ENCODE measurements around the gene TEX14.

Gene TEX14

GRCh38 chr17:58534331-58534730 is 157.5 kb downstream of the TEX14 start:
- DNase-seq, result no peak
- peaks cover 4% of the 10 kb centered on the region for H3K4me1 Mint-ChIP-seq
- no peak overlapping the region for H3K4me3 Mint-ChIP-seq
- H3K27ac Mint-ChIP-seq, result no peak overlapping the region
- CTCF ChIA-PET, result interaction anchor here (0.6 to 1.0 kb wide), 2 partner anchors 9 to 1176 kb away, joined by 3 read pairs; a partner anchor contains a TSS
- H3K9me3 Mint-ChIP-seq, result no peaks in the 10 kb centered on the region
- no peaks in the 10 kb centered on the region for H3K36me3 Mint-ChIP-seq
- peaks cover 89% of the 10 kb centered on the region for H3K27me3 Mint-ChIP-seq

DNA sequence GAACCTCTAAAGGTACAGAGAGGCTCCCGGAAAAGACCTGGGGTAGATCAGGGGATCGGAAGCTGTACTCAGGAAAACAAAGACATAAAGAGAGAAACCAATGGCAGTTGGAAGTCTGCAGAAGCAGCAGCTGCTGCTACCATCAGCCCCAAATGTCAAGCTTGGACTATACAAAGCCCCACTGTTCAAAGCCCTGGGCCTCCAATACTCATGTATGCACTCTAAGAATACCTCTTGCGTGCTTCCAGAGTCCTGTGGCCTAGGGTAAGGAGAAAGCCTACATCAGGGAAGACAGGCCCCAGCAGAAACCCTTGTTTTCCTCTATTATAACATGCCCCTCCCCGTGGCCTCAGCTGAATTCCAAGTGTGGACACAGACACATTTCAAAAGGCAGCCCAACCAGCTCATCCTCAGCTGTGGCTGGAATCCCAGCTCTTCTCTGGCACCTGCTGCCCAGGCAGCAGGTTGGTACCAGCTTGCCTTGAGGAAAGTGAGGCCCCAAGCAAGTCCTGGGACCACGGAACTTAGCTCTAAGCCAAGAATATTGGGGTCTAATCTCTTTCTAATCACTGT is 158.1 kb downstream of the TEX14 start:
- H3K27me3 Mint-ChIP-seq, result peaks cover 89% of the 10 kb centered on the region
- H3K4me1 Mint-ChIP-seq, result peaks cover 4% of the 10 kb centered on the region
- CTCF ChIA-PET, result interaction anchor here (1.0 kb wide), 1 partner anchor 10 kb away, joined by 3 read pairs; a partner anchor contains a TSS
- no peak for DNase-seq
- H3K36me3 Mint-ChIP-seq, result no peaks in the 10 kb centered on the region
- H3K9me3 Mint-ChIP-seq, result no peaks in the 10 kb centered on the region
- H3K4me3 Mint-ChIP-seq, result no peak overlapping the region
- no peak overlapping the region for H3K27ac Mint-ChIP-seq

DNA sequence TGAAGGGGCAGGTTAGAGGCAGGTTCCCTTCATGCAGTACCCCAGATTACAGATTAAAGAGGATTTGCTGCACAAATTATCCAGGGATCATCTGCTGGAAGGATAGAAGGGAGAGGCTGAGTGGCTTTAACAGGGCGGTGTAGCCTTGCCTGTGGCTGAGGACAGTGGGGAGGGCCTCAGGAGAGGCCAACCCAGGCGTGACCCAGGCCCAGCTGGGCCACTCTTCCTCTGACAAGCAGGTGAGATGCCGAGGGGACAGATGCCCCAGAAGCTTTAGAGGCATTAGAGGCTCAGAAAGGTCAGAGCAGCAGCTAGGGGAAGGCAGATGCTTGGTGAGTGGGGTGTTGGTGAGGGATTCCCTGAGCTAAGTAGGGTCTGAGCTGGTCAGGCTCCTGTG is 159.3 kb downstream of the TEX14 start:
- Mint-ChIP-seq H3K27ac (no peak overlapping the region), H3K4me3 (no peak overlapping the region), H3K9me3 (no peaks in the 10 kb centered on the region), H3K27me3 (peaks cover 85% of the 10 kb centered on the region), H3K36me3 (no peaks in the 10 kb centered on the region), H3K4me1 (peaks cover 5% of the 10 kb centered on the region)
- CTCF ChIA-PET, result no interaction called here
- DNase-seq, result no peak

DNA sequence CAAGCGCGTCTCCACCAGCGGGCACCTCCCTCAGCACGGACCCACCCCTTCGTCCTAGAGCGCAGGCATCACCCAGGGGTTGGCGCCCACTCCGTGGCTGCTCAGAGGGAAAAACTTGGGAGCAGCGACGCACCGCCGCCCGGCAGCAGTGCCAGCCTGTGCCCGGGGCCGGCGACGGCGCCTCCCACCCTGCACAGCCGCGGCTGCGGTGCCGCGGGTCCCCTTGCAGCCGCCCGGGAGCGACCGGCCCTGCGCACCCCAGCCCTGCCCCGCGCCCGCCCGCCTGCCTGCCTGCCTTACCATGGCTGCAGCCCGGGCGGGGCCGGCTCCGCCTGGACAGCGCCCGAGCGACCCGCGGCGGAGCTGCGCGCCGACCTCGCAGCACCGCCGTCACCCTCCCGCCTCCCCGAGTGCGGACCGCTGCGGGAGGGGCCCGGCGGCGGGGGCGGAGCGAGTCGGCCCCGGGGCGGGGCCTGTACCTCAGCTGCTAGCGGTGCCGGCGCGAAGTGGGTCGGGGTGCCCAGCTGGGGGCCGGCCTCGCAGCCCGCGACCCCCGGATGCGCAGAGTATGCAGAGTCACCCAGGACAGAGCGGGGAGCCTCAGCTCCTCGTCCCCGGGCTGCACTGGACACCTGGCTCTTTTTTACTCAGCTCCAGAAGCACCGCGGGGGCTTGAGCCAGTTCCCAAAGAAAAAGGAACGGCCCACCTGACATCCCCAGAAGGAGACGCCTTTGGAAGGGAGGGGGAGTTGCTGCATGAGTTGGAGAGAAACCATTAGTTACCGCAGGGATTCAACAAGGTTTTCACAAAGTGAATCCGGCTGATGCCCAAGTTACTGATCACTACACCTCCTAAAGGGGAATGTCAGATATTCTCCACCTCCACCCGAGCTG is 159.9 kb downstream of the TEX14 start:
- Mint-ChIP-seq H3K27me3 (peaks cover 87% of the 10 kb centered on the region), H3K9me3 (no peaks in the 10 kb centered on the region), H3K36me3 (no peaks in the 10 kb centered on the region), H3K27ac (no peak overlapping the region), H3K4me3 (peak overlapping the region; percentile 54), H3K4me1 (peaks cover 11% of the 10 kb centered on the region)
- DNase-seq, result peak; percentile 79
- CTCF ChIA-PET, result no interaction called here

GRCh38 chr17:58531122-58531521 is 160.7 kb downstream of the TEX14 start:
- DNase-seq, result no peak
- Mint-ChIP-seq H3K4me3 (peak overlapping the region; percentile 32), H3K9me3 (no peaks in the 10 kb centered on the region), H3K36me3 (no peaks in the 10 kb centered on the region), H3K4me1 (peaks cover 17% of the 10 kb centered on the region), H3K27me3 (peaks cover 82% of the 10 kb centered on the region), H3K27ac (no peak overlapping the region)
- CTCF ChIA-PET, result no interaction called here

- no peak for DNase-seq
- H3K4me3 Mint-ChIP-seq, result peak overlapping the region; percentile 32
- H3K9me3 Mint-ChIP-seq, result no peaks in the 10 kb centered on the region
- H3K4me1 Mint-ChIP-seq, result peaks cover 17% of the 10 kb centered on the region
- CTCF ChIA-PET, result no interaction called here
- peaks cover 78% of the 10 kb centered on the region for H3K27me3 Mint-ChIP-seq
- no peak overlapping the region for H3K27ac Mint-ChIP-seq
- no peaks in the 10 kb centered on the region for H3K36me3 Mint-ChIP-seq
These were observed 161.2 kb downstream of the TEX14 start for GRCh38 chr17:58530655-58531054.

- Mint-ChIP-seq H3K27ac (no peak overlapping the region), H3K27me3 (peaks cover 66% of the 10 kb centered on the region), H3K36me3 (no peaks in the 10 kb centered on the region), H3K9me3 (no peaks in the 10 kb centered on the region), H3K4me3 (no peak overlapping the region), H3K4me1 (peaks cover 17% of the 10 kb centered on the region)
- CTCF ChIA-PET, result interaction anchor here (2.3 kb wide), 1 partner anchor 10 kb away, joined by 15 read pairs; no protein-coding TSS in a partner anchor
- DNase-seq, result no peak
These were observed 162.6 kb downstream of the TEX14 start for GRCh38 chr17:58529275-58529674.

DNA sequence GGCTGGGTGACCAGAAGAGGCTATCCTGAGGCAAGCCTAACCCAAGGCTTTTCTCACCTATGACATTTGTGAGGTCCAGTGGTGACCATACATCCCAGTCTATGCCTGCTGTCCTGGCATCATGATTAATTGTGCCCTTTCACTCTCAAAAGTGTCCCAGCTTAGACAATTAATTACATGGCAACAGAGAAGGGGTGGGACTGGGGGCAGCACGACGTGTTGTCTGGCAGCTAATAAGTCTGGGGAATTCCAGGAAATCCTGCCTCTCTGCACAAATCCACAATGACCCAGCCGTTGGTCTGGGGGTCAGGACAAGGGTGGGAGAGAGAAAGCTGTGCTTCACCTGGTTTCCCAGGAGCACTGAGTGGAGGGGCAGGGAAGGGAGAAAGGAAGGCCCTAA is 163.4 kb downstream of the TEX14 start:
- no peaks in the 10 kb centered on the region for H3K36me3 Mint-ChIP-seq

DNA sequence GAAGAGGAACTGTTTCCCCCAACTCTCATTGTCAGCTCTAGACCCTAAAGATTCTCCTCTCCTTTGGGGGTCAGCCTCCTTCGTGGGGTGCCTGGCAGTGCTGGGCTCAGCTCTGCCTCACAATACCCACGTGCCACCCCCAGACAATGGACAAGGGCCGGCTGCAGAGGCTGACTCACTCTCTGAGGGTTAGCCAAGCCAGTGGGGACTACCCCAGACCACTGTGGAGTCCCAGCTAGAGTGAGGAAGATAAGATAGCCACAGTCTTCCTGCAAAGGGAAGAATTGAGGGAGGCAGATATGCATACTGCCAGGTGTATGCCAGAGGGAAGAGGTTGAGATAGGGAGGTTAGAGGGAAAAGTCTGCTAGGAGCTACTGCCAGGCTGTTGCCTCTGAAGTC is 163.9 kb downstream of the TEX14 start:
- CTCF ChIA-PET, result interaction anchor here (0.9 to 2.3 kb wide), 7 partner anchors 8 to 476 kb away, joined by 3 to 15 read pairs (median 5); no protein-coding TSS in a partner anchor
- Mint-ChIP-seq H3K27me3 (peaks cover 53% of the 10 kb centered on the region), H3K4me3 (no peak overlapping the region), H3K9me3 (no peaks in the 10 kb centered on the region), H3K36me3 (no peaks in the 10 kb centered on the region), H3K27ac (no peak overlapping the region), H3K4me1 (peaks cover 17% of the 10 kb centered on the region)
- no peak for DNase-seq

More for the DNA sequence above, 163.4 kb downstream of the TEX14 start:
- no peaks in the 10 kb centered on the region for H3K9me3 Mint-ChIP-seq
- no peak overlapping the region for H3K27ac Mint-ChIP-seq
- peaks cover 58% of the 10 kb centered on the region for H3K27me3 Mint-ChIP-seq
- H3K4me3 Mint-ChIP-seq, result no peak overlapping the region
- CTCF ChIA-PET, result interaction anchor here (1.3 to 2.3 kb wide), 3 partner anchors 9 to 228 kb away, joined by 3 to 15 read pairs (median 8); no protein-coding TSS in a partner anchor
- DNase-seq, result no peak
- peaks cover 17% of the 10 kb centered on the region for H3K4me1 Mint-ChIP-seq

DNA sequence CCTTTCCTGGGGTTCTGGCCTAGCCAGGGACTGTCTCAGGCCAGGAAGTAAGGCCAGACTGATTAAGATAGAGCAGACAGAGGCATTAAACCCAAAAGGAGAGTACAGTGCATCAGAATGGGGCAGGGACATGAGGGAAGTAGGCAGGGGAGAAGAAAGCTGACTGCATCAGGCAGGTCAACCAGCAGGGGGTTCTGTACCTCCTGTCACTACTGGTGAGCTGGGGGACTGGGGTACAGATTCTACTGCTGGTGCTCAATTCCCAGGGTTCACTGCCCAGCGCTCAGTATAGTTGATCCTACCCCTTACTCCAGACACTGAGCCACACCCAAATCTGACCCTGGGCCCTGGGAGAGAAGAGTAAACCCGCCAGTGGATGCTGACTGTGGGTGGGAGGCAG is 164.5 kb downstream of the TEX14 start:
- H3K4me3 Mint-ChIP-seq, result no peak overlapping the region
- peak; percentile 35 for DNase-seq

DNA sequence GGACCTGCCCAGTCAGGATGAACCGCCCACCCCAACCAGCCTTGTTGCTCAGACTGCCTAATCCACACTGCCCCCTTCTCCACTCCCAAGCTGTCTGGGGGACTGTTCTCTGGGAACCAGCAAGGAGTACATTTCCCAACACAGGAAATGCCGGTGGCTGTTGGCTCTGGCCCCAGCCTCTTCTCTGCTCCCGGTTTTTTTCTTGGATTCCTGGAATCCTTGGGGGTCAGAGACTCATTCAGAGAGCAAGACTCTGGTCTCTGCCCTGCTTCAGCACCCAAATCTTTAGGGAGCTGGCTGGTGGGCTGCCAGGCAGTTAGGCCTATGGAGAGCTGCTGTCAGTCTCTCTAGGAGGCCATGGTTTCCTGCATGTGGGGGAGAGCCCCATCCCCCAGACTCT is 166.6 kb downstream of the TEX14 start:
- CTCF ChIA-PET, result no interaction called here
- Mint-ChIP-seq H3K27me3 (peaks cover 34% of the 10 kb centered on the region), H3K4me3 (no peak overlapping the region), H3K36me3 (no peaks in the 10 kb centered on the region), H3K4me1 (peaks cover 17% of the 10 kb centered on the region), H3K9me3 (no peaks in the 10 kb centered on the region), H3K27ac (no peak overlapping the region)
- DNase-seq, result no peak

More for the DNA sequence above, 164.5 kb downstream of the TEX14 start:
- peaks cover 46% of the 10 kb centered on the region for H3K27me3 Mint-ChIP-seq
- no peaks in the 10 kb centered on the region for H3K9me3 Mint-ChIP-seq
- no peaks in the 10 kb centered on the region for H3K36me3 Mint-ChIP-seq
- peak overlapping the region; percentile 72 for H3K27ac Mint-ChIP-seq
- CTCF ChIA-PET, result interaction anchor here (0.9 to 2.0 kb wide), 6 partner anchors 9 to 477 kb away, joined by 3 to 9 read pairs (median 4); no protein-coding TSS in a partner anchor
- peaks cover 15% of the 10 kb centered on the region for H3K4me1 Mint-ChIP-seq

GRCh38 chr17:58521680-58522079 is 170.2 kb downstream of the TEX14 start:
- no peak for DNase-seq
- CTCF ChIA-PET, result interaction anchor here (4.0 kb wide), 1 partner anchor 8 kb away, joined by 15 read pairs; no protein-coding TSS in a partner anchor
- peaks cover 10% of the 10 kb centered on the region for H3K27me3 Mint-ChIP-seq
- no peaks in the 10 kb centered on the region for H3K9me3 Mint-ChIP-seq
- peaks cover 24% of the 10 kb centered on the region for H3K4me1 Mint-ChIP-seq
- H3K4me3 Mint-ChIP-seq, result no peak overlapping the region
- H3K27ac Mint-ChIP-seq, result no peak overlapping the region
- H3K36me3 Mint-ChIP-seq, result peaks cover 4% of the 10 kb centered on the region

DNA sequence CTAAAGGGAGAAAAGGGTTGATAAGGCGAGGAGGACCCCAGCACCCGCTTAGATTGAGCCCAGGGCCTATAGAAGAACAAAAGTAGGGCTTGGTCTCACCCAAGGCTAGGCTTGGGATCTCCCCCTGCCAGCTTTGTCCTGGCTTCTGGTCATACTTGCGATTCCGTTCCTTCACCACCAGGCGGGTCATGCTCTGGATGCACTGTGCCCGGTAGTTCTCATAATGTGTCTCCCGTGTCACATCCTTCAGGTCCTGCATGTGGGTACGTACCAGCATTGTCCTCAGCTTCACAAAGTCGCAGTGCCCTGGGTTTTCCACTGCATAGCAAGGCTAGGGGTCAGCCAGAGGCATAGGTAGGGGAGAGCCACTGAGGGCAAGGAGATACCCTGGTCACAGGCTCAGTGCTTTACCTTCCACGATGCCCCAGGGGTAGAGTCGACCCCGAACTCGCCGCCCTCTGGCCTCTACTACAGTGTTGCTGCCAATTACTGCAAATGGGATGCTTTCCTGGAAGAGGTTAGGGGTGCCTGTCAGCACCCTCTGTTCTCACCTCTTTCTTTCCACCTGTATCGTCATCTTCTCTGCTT is 170.9 kb downstream of the TEX14 start:
- Mint-ChIP-seq H3K9me3 (no peaks in the 10 kb centered on the region), H3K4me3 (no peak overlapping the region), H3K27me3 (peaks cover 10% of the 10 kb centered on the region), H3K4me1 (peaks cover 29% of the 10 kb centered on the region), H3K27ac (no peak overlapping the region), H3K36me3 (peaks cover 6% of the 10 kb centered on the region)
- DNase-seq, result peak; percentile 34
- CTCF ChIA-PET, result interaction anchor here (3.2 to 4.0 kb wide), 3 partner anchors 8 to 483 kb away, joined by 11 to 29 read pairs (median 15); no protein-coding TSS in a partner anchor

Data from activated naive CD4-positive, alpha-beta T cell treated with anti-CD3 and anti-CD28 coated beads, Interleukin-2, amount 10 ng/mL, durations not matched to agents 7 days and 5 days (primary cell).